Left cardiac atrium (tissue), 4 donors: Measurements from ENCODE around the gene CACFD1. TPM values are rescaled to one million over a fixed set of nuclear protein-coding genes. Genes with fewer than 3 reads are reported as not detected.
"Not testable (repeated sequence)": the region's sequence is repeated elsewhere in the genome, so short reads cannot be mapped to it uniquely, and the experiment has no call there.

Experiments
- ATAC-seq, 2 donors: fragments of 200-7000 bp; cut with Tn5 transposase; one replicate each; pipeline ENCODE4 v1.9.1; 2020; ENCODE audit warnings: mild to moderate bottlenecking in 2 of 2, moderate library complexity in 2 of 2
- DNase-seq: peaks from one replicate; pipeline ENCODE4 v3.0.0-alpha.2; 2020
- intact Hi-C, 2 donors: fragments of 100-400 bp; cut with DNase I; formaldehyde crosslinking; loops; one replicate each; pipeline versions ENCODE4 v1.14.1 to v1.15.1; 2022 to 2023
- total RNA-seq, 2 donors: library from RNA; stranded (reverse); fragmentation: NEBNext Ultra II Directional; extraction: Animal tissue kit (Norgen Biotek cat#: 25700); gene quantifications; one replicate each; pipeline ENCODE4 v1.2.1, GENCODE V29; 2021
- donor health status: DM: no; HTN: yes; CAD: no.
- donor health status: DM: no; HTN: yes; CAD: no; lungs with severe emphysema.
- donor health status: DM: yes; HTN: yes; CAD: no.
- donor health status: Dilated cardiomyopathy.

CACFD1 gene
- total RNA-seq, 2 donors from 2014 or later, result 9.6 to 13.0 TPM

DNA sequence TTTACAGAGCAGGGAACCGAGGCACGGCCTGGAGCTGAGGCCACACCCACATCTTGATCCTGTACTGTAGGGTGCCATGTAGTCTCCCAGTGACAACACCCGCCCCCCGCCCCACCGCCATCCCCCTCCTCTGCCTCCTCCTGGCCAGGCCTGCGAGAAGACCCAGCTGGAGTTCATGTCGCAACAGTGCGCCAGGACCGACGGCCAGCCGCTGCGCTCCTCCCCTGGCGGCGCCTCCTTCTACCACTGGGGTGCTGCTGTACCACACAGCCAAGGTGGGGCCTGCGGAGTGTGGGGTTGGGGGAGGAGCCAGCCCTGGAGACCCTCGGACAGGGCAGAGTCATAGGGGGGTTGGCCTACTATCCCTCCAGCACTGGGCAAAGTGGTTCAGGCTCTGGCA, 23.1 kb upstream of the CACFD1 start:
- intact Hi-C loops, result no loop called here
- no peak for ATAC-seq
- no peak for DNase-seq

GRCh38 chr9:133437753-133438531, 21.8 kb upstream of the CACFD1 start:
- intact Hi-C loops, result no loop called here
- ATAC-seq (no peak), DNase-seq (no peak)

DNA sequence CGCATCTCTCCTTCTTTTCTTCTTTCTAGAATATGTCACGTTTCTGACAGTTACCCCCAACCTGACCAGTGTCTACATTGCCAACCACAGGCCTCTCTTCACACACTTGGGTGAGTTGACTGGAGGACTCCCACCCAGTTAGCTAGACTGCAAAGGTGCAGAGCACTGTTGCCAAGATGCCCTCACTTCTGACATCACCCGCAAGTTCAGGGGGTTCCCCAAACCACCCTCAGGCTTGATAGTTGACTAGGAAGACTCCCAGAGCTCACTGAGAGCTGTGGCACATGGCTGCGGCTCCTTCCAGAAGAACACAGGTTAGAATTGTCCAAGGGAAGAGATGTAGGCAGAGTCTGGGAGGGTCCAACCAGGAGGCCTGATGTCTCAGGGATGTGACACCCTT, 20.4 kb upstream of the CACFD1 start:
- DNase-seq (no peak), ATAC-seq (no peak)
- intact Hi-C loops, result no loop called here

- intact Hi-C loops, result no loop called here
- DNase-seq (no peak), ATAC-seq (no peak)
Measured at GRCh38 chr9:133440874-133441273, 18.9 kb upstream of the CACFD1 start.

- ATAC-seq (no peak), DNase-seq (no peak)
- intact Hi-C loops, result no loop called here
Measured at GRCh38 chr9:133441571-133441970, 18.2 kb upstream of the CACFD1 start.

- intact Hi-C loops, result no loop called here
- ATAC-seq, result no peak
- no peak for DNase-seq
Measured at GRCh38 chr9:133443248-133443647, 16.5 kb upstream of the CACFD1 start.

GRCh38 chr9:133443982-133444381, 15.8 kb upstream of the CACFD1 start:
- DNase-seq (no peak), ATAC-seq (no peak)
- intact Hi-C loops, result no loop called here

GRCh38 chr9:133445293-133445969, 14.3 kb upstream of the CACFD1 start:
- ATAC-seq, result no peak
- intact Hi-C loops, result no loop called here
- DNase-seq, result no peak

DNA sequence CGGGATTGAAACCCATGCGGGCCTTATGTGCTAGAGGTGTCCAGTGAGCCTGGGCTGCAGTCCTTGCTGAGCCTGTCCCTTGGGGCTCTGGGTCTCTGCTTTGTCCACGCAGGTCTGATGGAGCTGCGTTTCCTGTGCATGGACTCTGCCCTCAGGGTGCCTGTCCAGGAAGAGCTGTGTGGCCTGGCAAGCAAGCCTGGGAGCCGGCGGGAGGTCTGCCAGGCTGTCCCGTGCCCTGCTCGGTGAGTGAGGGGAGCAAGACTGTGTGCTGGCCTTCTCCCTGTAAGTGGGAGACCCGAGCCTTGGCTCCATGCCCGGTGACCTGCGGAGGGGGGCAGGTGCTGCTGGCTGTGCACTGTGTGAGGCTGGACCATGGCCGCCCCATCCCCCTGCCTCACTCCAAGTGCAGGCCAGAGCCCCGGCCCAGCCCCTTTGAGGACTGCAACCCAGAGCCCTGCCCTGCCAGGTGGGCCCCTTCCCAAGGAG, 11.2 kb upstream of the CACFD1 start:
- intact Hi-C loops, result no loop called here
- no peak for DNase-seq
- ATAC-seq, result no peak

GRCh38 chr9:133449760-133450159, 10.0 kb upstream of the CACFD1 start:
- DNase-seq, result no peak
- peak in 1 of 2 donors; percentile 84 for ATAC-seq
- intact Hi-C loops, result no loop called here

DNA sequence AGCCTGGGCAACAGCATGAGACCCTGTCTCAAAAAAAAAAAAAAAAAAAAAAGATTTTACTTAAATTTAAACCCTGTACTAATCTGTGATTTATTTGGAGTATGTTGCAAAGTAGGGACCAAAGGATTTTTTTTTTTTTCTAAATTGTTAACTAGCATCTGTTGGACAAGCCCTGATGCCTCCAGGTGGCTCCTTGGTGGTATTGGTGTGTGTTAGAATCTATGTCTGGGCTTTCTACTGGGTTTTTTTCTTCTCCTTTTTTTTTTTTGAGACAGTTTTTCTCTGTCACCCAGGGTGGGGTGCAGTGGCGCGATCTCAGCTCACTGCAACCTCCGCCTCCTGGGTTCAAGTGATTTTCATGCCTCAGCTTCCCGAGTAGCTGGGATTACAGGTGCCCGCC, 7.9 kb upstream of the CACFD1 start:
- intact Hi-C loops, DNase-seq, ATAC-seq: not testable (repeated sequence)

GRCh38 chr9:133452562-133452961, 7.2 kb upstream of the CACFD1 start:
- intact Hi-C loops, result no loop called here
- DNase-seq (no peak), ATAC-seq (no peak)

DNA sequence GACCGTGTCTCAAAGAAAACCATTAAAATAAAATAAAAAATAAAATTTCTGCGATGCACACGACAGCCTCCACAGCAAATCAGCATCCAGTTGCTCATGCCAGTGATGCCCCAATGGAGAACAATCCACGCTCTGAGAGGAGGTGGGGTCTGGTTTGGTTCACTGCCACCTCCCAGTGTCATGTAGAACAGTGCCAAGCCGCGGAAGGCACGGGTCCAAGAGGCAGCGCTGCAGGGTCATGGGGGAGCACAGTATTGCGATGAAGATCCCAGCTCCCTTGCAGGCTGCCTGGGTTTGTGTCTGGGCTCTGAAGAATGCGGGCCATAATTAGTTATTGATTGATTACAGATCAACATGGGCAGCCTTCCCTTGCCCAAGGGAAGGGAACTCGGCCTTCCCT, 6.1 kb upstream of the CACFD1 start:
- ATAC-seq, result peak; percentile 34 to 91
- intact Hi-C loops, result no loop called here
- DNase-seq, result no peak

DNA sequence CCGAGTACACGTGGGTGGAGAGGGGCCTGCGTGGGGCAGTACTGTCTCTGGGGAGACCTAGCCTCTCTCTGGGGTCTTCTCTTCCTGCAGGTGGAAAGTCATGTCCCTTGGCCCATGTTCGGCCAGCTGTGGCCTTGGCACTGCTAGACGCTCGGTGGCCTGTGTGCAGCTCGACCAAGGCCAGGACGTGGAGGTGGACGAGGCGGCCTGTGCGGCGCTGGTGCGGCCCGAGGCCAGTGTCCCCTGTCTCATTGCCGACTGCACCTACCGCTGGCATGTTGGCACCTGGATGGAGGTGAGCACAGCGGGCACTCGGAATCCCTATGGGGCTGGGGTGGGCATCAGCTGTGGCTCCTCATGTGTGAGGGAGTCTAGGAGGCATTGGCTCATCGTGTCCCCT, 5.5 kb upstream of the CACFD1 start:
- no peak for DNase-seq
- intact Hi-C loops, result no loop called here
- no peak for ATAC-seq

DNA sequence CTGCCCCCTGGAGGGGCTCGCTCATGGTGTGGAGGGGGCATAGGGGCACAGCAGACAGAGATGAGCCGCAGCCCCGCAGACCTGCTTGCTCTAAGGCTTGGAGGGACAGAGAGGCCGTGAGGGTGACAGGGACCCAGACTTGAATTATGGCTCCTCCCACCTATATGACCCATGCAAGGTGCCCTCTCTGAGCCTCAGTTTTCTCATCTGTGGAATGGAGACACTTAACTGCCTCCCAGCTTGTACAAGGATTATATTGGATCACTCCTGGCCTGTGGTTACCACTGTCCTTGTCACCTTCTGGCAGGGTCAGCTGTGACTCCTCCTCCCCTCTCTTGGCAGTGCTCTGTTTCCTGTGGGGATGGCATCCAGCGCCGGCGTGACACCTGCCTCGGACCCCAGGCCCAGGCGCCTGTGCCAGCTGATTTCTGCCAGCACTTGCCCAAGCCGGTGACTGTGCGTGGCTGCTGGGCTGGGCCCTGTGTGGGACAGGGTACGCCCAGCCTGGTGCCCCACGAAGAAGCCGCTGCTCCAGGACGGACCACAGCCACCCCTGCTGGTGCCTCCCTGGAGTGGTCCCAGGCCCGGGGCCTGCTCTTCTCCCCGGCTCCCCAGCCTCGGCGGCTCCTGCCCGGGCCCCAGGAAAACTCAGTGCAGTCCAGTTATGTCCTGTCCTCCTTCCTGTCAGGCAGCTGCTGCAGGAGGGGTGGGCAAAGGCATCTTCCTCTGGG, 4.7 kb upstream of the CACFD1 start:
- DNase-seq (no peak), ATAC-seq (no peak)
- intact Hi-C loops, result no loop called here

DNA sequence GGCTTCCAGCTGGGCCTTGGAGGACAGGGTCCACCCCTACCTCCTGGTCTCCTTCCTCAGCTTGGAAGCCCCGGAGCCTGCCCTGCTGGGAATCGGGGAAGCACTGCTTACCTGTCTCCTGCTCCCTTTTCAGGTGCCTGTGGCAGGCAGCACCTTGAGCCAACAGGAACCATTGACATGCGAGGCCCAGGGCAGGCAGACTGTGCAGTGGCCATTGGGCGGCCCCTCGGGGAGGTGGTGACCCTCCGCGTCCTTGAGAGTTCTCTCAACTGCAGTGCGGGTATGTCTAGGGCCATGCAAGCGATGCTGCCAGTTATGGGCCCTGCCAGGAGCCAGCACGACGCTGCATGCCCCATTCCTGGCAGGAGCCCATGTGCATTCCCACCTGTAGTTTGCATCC, 3.8 kb upstream of the CACFD1 start:
- intact Hi-C loops, result no loop called here

GRCh38 chr9:133456409-133456808, 3.4 kb upstream of the CACFD1 start:
- ATAC-seq (no peak), DNase-seq (no peak)
- intact Hi-C loops, result no loop called here

More for the DNA sequence above, 3.8 kb upstream of the CACFD1 start:
- DNase-seq (no peak), ATAC-seq (no peak)

DNA sequence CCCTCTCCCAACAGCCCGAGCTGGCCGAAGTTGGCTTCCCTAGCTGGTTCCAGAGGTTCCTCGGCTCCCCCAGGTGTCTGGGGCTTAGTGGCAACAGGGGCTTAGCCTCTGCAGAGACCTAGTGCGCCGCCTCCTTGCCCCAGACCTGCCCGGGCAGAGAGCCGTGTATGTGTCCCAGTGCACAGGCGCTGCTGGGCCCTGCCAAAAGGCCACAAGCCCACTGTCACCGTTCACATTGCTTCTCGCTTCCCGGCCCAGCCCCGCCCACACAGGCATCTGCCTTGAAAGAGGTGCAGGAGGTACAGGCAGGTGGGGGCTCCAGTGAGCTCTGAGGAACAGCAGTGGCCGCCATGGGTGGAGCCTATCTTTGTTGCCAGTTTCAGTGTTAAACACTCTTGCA, 2.5 kb upstream of the CACFD1 start:
- DNase-seq, result no peak
- intact Hi-C loops, result no loop called here
- no peak for ATAC-seq

DNA sequence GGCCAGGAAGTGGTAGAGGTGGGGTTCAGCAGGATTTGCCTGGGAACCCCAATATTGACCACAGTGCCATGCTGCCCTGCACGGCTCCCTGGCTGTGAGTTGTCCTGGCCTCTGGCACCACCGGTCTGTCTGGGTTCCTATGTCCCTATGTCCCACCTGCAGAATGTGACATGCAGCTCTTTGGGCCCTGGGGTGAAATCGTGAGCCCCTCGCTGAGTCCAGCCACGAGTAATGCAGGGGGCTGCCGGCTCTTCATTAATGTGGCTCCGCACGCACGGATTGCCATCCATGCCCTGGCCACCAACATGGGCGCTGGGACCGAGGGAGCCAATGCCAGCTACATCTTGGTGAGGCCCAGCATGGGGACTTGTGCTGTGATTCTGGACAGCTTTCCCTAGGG, 2.0 kb upstream of the CACFD1 start:
- no peak for ATAC-seq
- DNase-seq, result no peak
- intact Hi-C loops, result no loop called here

DNA sequence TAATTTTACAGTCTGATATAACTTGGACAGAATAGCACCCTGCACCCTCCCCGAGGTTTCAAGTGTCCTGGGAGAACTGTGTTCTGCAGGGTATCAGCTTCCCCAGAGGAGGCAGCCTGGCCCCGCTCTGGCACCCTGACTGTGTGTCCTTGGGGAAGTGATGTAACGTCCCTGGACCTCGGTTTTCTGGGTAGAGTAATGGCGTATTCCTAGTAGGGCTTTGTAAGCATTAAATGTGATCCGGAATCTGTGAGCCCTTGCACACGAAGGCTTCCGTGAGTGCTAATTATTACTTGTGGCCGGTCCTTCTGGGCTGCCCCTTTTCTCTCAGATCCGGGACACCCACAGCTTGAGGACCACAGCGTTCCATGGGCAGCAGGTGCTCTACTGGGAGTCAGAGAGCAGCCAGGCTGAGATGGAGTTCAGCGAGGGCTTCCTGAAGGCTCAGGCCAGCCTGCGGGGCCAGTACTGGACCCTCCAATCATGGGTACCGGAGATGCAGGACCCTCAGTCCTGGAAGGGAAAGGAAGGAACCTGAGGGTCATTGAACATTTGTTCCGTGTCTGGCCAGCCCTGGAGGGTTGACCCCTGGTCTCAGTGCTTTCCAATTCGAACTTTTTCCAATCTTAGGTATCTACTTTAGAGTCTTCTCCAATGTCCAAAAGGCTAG, 1.0 kb upstream of the CACFD1 start:
- intact Hi-C loops, result no loop called here
- ATAC-seq, result no peak
- DNase-seq, result no peak
